Skeletal muscle satellite cell (primary cell): ENCODE measurements around the gene TXNRD3.

Experiments used
- H3K27me3 ChIP-seq: 2 replicates; pipeline ENCODE4 v1.7.0; 2013; ENCODE audit warnings: low read length; ENCODE audit not compliant: control insufficient read depth, insufficient read depth
- H3K36me3 ChIP-seq: 2 replicates; pipeline ENCODE4 v1.7.0; 2013; ENCODE audit warnings: mild to moderate bottlenecking, control low read depth, low read length; ENCODE audit not compliant: insufficient read depth
- H3K4me1 ChIP-seq: 2 replicates; pipeline ENCODE4 v1.7.0; 2013; ENCODE audit warnings: low read length; ENCODE audit not compliant: control insufficient read depth, insufficient read depth
- H3K4me2 ChIP-seq: 2 replicates; pipeline ENCODE4 v1.7.0; 2013; ENCODE audit warnings: mild to moderate bottlenecking, low read length
- H3K4me3 ChIP-seq: 2 replicates; pipeline ENCODE4 v1.7.0; 2013; ENCODE audit warnings: low read length
- H3K9ac ChIP-seq: 2 replicates; pipeline ENCODE4 v1.7.0; 2013; ENCODE audit warnings: mild to moderate bottlenecking, low read depth, low read length, moderate library complexity
- H3K9me3 ChIP-seq: replicated peaks from 2 replicates; pipeline ENCODE4 v1.7.0; 2013; ENCODE audit warnings: mild to moderate bottlenecking, control low read depth, low read length

Gene TXNRD3

DNA sequence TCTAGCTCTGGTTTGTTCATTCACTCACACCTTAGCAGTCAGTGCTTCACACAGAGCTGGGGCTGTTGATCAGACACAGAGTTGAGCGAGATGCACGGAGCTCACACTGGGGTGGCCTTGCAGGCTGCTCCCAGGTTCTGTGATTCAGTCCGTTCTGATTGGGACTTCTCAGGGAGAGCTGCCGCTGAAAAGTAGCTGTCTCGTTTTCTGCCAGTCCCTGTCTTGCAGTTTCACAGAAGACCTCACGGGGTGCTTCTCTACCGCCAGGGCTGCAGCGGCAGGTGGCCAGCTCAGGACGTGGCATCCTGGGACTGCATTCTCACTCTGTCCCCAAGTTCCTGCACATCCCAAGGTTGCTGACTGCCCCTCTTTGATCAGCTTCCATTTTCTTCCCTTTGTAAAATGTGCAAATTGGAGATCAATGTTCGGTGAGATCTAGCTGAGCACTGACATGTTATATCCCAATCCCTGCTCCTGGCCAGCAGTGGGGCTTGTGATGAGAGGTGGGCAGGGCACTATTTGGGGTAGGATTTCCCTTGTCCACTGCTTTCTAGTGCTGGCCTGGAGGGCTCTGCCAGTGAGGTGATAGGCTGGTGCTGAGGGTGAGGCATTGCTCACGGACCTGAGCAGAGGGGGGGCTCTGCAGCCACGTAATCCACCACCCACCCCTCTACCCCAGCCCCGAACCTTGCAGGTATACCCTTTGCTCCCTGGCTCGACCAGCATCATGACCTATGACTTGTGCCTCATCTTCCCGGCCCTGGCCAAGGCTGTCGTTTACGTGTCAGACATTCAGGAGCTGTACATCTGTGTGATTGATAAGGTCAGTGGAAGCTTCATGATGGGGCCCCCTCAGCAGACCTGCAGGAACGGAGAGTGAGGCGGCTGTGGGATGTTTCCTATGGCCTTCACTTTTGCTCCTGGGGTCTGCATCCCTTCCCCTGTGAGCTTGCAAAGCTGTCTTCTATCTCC lies 5.3 kb upstream of the TXNRD3 start:
- Histone ChIP-seq H3K9ac (no peak overlapping the region), H3K9me3 (no peaks in the 10 kb centered on the region), H3K27me3 (peaks cover 52% of the 10 kb centered on the region)

DNA sequence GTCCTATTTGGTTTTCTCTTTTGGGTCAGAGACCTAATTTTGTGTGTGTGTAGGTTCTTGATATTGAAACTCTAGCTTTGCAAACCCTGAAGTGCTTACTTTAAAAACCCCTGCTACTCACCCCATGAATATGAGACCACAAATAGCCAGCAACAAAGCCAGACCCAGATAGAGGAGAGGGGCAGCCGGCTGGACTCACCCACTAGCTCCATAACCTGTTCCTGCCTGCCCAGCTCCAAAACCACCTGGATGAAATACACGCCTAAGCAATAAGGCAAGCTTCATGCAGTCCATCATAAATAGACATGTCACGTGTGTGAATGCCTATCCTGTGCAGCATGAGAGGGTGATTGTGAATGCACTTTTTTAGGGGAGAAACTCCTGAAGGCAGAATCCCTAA lies 3.7 kb upstream of the TXNRD3 start:
- no peak overlapping the region for H3K4me2 ChIP-seq
- H3K9me3 ChIP-seq, result no peaks in the 10 kb centered on the region
- H3K36me3 ChIP-seq, result no peaks in the 10 kb centered on the region
- H3K9ac ChIP-seq, result no peak overlapping the region
- H3K27me3 ChIP-seq, result peaks cover 40% of the 10 kb centered on the region
- no peak overlapping the region for H3K4me3 ChIP-seq
- no peaks in the 10 kb centered on the region for H3K4me1 ChIP-seq

More for the DNA sequence above, 5.3 kb upstream of the TXNRD3 start:
- Histone ChIP-seq H3K4me2 (no peak overlapping the region), H3K4me3 (no peak overlapping the region), H3K4me1 (no peaks in the 10 kb centered on the region), H3K36me3 (no peaks in the 10 kb centered on the region)

DNA sequence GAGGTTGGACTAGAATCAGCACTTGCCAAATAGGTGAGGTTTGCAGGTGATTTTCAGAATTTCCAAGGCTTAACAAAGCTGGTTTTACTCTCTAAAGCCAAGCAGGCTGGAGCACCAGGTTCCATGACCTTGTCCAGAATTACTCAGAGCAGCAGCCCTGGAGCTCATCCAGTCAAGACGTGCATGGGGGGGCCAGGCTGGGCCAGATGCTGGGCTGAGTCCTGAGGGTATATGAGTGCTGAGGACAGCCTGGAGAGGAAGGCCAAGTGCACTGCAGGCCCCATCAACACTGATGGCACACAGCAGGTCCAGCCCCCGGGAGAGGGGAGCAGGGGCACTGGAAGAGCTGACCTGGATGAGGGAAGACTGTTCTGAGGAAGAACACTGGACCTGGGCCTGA lies 3.0 kb upstream of the TXNRD3 start:
- H3K9ac ChIP-seq, result no peak overlapping the region
- H3K4me2 ChIP-seq, result no peak overlapping the region
- peaks cover 33% of the 10 kb centered on the region for H3K27me3 ChIP-seq

DNA sequence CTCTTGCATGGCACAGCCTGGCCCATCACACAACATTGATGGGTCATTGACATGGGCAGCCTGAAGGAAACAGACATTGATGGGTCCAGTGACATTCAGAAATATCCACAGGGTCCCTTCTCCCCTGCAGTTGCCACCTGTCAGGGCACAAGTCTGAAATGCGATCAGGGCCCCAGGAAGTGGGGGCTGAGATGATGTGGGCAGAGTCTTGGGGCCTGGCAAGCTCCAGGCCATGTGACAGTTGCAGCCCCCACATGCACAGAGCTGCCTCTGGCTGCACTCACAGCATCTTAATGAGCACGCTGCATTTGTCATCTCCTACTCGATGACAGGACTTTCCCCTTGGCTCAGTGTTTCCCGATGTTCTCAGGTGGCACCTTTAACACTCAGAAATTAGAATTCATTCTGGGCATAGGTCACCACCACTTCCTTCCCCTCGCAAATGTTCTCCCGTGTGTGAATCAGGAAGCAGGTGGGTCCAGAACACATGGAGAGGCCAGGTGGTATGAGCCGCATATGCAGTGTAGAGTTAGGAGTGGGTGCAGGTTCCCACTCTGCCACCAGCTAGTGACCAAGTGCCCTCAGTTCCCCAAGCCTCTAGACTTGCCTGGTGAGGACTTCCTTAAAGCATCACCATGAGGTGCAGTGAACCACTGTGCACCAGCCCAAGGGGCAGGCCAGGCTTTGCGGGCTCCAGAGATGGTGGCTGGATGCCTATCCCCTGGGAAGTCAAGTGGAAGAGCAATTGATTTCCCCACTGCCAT lies 1.6 kb upstream of the TXNRD3 start:
- Histone ChIP-seq H3K27me3 (peaks cover 20% of the 10 kb centered on the region), H3K4me3 (no peak overlapping the region), H3K4me2 (no peak overlapping the region), H3K4me1 (no peaks in the 10 kb centered on the region), H3K9ac (no peak overlapping the region), H3K36me3 (no peaks in the 10 kb centered on the region), H3K9me3 (no peaks in the 10 kb centered on the region)

More for the DNA sequence above, 3.0 kb upstream of the TXNRD3 start:
- H3K4me3 ChIP-seq, result no peak overlapping the region
- H3K36me3 ChIP-seq, result no peaks in the 10 kb centered on the region
- no peaks in the 10 kb centered on the region for H3K9me3 ChIP-seq
- H3K4me1 ChIP-seq, result no peaks in the 10 kb centered on the region

DNA sequence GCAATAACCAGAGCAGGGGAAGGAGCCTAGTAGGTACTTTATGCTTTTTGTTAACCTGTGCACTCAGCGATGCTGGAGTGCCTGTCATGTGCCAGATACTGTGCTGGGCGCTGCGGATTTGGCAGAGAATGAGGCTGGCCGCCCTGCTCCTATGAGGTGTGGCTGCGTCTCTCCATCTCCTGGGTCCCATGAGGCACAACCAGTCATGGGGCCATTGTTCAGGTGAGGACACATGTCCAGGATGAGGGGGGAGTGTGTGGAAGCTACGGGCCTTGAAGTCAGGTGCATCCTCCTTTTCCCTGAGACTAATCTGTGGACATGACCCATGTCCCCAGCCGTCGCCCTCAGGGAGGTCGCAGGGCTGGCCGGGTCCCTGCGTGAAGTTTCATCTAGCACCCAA lies 963 bp upstream of the TXNRD3 start:
- peaks cover 13% of the 10 kb centered on the region for H3K27me3 ChIP-seq
- no peak overlapping the region for H3K4me3 ChIP-seq
- no peaks in the 10 kb centered on the region for H3K9me3 ChIP-seq
- no peaks in the 10 kb centered on the region for H3K4me1 ChIP-seq
- no peak overlapping the region for H3K4me2 ChIP-seq
- H3K36me3 ChIP-seq, result no peaks in the 10 kb centered on the region
- H3K9ac ChIP-seq, result no peak overlapping the region

DNA sequence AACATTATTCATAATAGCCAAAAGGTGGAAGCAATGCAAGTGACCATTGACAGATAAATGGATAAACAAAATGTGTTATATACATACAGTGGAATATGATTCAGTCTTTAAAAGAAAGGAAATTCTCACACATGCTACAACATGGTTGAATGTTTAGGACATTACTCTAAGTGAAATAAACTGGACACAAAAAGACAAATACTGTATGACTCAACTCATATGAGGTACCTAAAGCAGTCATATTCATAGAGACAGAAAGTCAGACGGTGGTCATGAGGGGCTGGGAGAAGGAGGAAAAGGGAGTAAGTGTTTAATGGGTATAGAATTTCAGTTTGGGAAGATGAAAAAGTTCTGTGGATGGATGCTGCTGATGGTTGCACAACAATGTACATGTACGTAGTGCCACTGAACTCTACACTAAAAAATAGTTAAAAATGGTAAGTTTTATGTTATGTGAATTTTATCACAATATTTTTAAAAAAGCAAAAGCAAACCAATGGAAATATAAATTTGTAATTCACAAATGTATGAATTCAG lies 5.3 kb downstream of the TXNRD3 start:
- no peak overlapping the region for H3K4me2 ChIP-seq
- H3K4me1 ChIP-seq, result no peaks in the 10 kb centered on the region
- no peaks in the 10 kb centered on the region for H3K27me3 ChIP-seq
- no peak overlapping the region for H3K4me3 ChIP-seq
- H3K9me3 ChIP-seq, result no peaks in the 10 kb centered on the region
- H3K36me3 ChIP-seq, result peaks cover 6% of the 10 kb centered on the region
- no peak overlapping the region for H3K9ac ChIP-seq

DNA sequence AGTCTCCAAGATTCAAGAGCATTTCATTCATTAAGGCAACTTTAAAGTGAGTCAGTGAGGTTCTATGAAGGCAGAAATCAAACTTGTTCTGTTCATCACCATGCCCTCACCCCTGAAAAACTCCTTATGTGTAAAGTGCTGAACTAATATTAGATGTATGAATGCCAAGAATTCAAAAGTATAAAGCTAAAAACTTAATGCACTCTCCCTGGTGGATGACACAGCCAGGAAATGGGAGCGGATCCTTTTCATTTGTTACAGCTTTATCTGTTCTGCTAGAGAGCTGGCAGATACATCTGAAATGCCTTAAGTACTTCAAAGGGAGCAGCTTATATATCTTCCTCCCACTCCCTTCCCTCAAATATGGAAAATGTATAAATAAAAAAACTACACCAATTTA lies 8.2 kb downstream of the TXNRD3 start:
- no peaks in the 10 kb centered on the region for H3K27me3 ChIP-seq

DNA sequence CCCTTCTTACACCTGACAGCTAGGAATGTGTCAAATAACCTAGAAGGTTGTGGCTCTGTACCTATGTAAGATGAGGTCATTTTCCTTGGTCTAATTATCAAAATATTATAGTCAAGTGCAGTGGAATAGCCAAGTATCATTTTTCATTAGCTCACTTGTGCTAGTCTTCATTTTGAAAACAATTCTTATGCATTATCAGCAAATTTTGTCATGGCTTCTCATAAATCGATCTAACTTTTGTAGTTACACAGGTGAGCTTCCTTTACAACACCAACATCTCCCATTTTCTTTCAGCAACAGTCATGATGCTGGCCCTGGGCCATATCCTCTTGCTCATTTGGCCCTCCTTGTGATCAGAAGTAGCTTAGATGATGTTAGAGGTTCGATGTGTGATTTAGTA lies 10.3 kb downstream of the TXNRD3 start:
- Histone ChIP-seq H3K9me3 (no peaks in the 10 kb centered on the region), H3K27me3 (no peaks in the 10 kb centered on the region), H3K4me1 (no peaks in the 10 kb centered on the region), H3K36me3 (peaks cover 19% of the 10 kb centered on the region), H3K4me3 (no peak overlapping the region), H3K4me2 (no peak overlapping the region), H3K9ac (no peak overlapping the region)

More for the DNA sequence above, 8.2 kb downstream of the TXNRD3 start:
- no peaks in the 10 kb centered on the region for H3K9me3 ChIP-seq
- no peak overlapping the region for H3K4me2 ChIP-seq
- no peak overlapping the region for H3K4me3 ChIP-seq
- H3K36me3 ChIP-seq, result peaks cover 19% of the 10 kb centered on the region
- H3K9ac ChIP-seq, result no peak overlapping the region
- H3K4me1 ChIP-seq, result no peaks in the 10 kb centered on the region

DNA sequence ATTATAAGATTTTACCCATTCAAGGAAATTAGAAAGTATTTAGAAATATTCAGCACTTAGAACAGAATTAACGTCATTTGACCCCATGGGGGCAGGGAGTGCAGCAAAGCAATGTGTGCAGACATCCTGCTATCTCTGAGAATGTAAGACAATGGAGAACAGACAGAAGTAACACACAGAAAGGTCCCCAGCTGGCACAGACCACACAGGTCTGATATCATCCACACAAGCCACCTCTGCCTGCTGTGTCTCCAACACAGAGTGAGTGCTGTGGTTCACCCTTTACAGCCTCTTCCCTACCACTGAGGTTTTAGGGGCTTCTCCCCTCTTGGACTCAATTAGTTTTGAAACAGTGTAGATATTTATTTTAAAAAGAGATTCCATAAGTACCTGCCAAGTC lies 16.1 kb downstream of the TXNRD3 start:
- no peak overlapping the region for H3K4me2 ChIP-seq
- H3K9ac ChIP-seq, result no peak overlapping the region
- no peaks in the 10 kb centered on the region for H3K27me3 ChIP-seq
- H3K4me1 ChIP-seq, result no peaks in the 10 kb centered on the region
- no peak overlapping the region for H3K4me3 ChIP-seq
- H3K9me3 ChIP-seq, result no peaks in the 10 kb centered on the region
- peaks cover 15% of the 10 kb centered on the region for H3K36me3 ChIP-seq

DNA sequence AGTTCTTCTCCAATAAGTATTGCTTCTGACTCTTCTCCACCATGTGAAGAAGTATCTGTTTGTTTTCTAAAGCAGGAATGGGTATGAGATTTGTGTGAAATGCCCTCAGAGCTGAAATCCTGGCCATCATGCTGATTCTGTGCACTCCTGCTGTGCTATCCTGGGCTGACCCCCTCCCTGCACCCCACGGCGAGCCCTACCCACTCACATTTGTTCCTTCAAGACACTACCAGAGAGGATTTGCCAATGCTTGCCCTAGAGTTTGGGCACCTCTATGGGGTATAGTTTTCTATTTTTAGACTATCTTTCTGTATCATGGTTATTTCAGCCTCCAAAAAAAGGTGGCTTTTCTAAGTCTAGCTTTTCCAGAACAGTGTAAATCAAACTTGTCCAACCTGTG lies 18.5 kb downstream of the TXNRD3 start:
- Histone ChIP-seq H3K9me3 (no peaks in the 10 kb centered on the region), H3K9ac (no peak overlapping the region), H3K36me3 (peaks cover 10% of the 10 kb centered on the region), H3K27me3 (no peaks in the 10 kb centered on the region), H3K4me2 (no peak overlapping the region), H3K4me3 (no peak overlapping the region), H3K4me1 (no peaks in the 10 kb centered on the region)

DNA sequence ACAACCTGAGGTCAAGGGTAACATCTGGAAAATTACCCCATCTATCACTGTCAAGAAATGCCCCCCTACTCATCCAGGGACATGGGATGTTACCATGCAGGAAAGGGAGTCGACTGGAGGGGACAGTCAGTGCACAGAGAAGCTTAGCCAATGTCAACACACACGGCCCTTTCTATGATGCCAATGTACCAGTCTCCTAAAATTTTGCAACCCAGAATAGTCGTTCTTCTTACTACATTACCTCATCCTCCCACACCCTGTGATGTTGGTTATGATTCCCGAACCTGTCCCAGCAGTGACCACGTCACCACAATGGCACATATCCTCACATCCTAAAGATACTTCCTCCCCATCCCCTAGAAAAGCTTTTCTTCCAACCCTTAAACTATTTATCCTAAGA lies 20.1 kb downstream of the TXNRD3 start:
- Histone ChIP-seq H3K9me3 (no peaks in the 10 kb centered on the region), H3K36me3 (peaks cover 17% of the 10 kb centered on the region), H3K27me3 (no peaks in the 10 kb centered on the region), H3K4me1 (no peaks in the 10 kb centered on the region), H3K4me3 (no peak overlapping the region), H3K4me2 (no peak overlapping the region), H3K9ac (no peak overlapping the region)
